CD8-positive, alpha-beta memory T cell (primary cell): ENCODE data around the gene DBH. TPM values are rescaled to one million over a fixed set of nuclear protein-coding genes. Genes with fewer than 3 reads are reported as not detected.

ENCODE experiments used
- CTCF ChIA-PET: fragments of 350-600 bp; sonication (Branson Sonifier 250); formaldehyde crosslinking; loops from one replicate; lab custom pipeline; 2021; ENCODE audit warnings: antibody characterized with exemption; lab: Charles Lee
- POLR2A ChIA-PET: fragments of 350-600 bp; sonication (Branson Sonifier 250); formaldehyde crosslinking; loops from one replicate; lab custom pipeline; 2021; ENCODE audit warnings: antibody characterized with exemption; lab: Charles Lee
- DNase-seq, 5 donors: peaks; one replicate each; pipeline versions ENCODE4 v3.0.0 to v3.0.0-alpha.2; 2020 to 2022; ENCODE audit warnings: mixed read lengths in 1 of 5
- H3K27ac ChIP-seq: one replicate; pipeline ENCODE4 v1.7.0; 2013; ENCODE audit warnings: low read depth, mild to moderate bottlenecking, low read length, moderate library complexity
- H3K27me3 ChIP-seq: 2 replicates; pipeline ENCODE4 v1.7.0; 2013; ENCODE audit warnings: low read length, mild to moderate bottlenecking; ENCODE audit not compliant: insufficient read depth, poor library complexity, severe bottlenecking
- H3K36me3 ChIP-seq: 2 replicates; pipeline ENCODE4 v1.7.0; 2013; ENCODE audit warnings: mild to moderate bottlenecking, low read length, moderate library complexity; ENCODE audit not compliant: insufficient read depth
- H3K4me1 ChIP-seq: 2 replicates; pipeline ENCODE4 v1.7.0; 2013; ENCODE audit warnings: mild to moderate bottlenecking, low read length, moderate library complexity; ENCODE audit not compliant: insufficient read depth
- H3K4me3 ChIP-seq: 2 replicates; pipeline ENCODE4 v1.7.0; 2013; ENCODE audit warnings: mild to moderate bottlenecking, low read length
- H3K9me3 ChIP-seq: 2 replicates; pipeline ENCODE4 v1.7.0; 2013; ENCODE audit warnings: mild to moderate bottlenecking, low read length
- H3K27ac Mint-ChIP-seq, 8 donors: one replicate each; pipeline ENCODE4 v1.8.0; 2020 to 2021; ENCODE audit warnings: mixed read lengths in 8 of 8, mild to moderate bottlenecking in 6 of 8, inconsistent platforms in 3 of 8, moderate library complexity in 3 of 8
- H3K27me3 Mint-ChIP-seq, 2 donors: one replicate each; pipeline ENCODE4 v1.8.0; 2020 to 2021; ENCODE audit warnings: mixed read lengths in 2 of 2, mild to moderate bottlenecking in 1 of 2, moderate library complexity in 1 of 2
- H3K36me3 Mint-ChIP-seq, 3 donors: one replicate each; pipeline ENCODE4 v1.8.0; 2020 to 2021; ENCODE audit warnings: mixed read lengths in 3 of 3, inconsistent platforms in 1 of 3, mild to moderate bottlenecking in 1 of 3
- H3K4me1 Mint-ChIP-seq, 3 donors: one replicate each; pipeline ENCODE4 v1.8.0; 2020 to 2021; ENCODE audit warnings: mixed read lengths in 3 of 3, inconsistent platforms in 1 of 3, mild to moderate bottlenecking in 1 of 3
- H3K4me3 Mint-ChIP-seq, 7 donors: one replicate each; pipeline ENCODE4 v1.8.0; 2020 to 2021; ENCODE audit warnings: mixed read lengths in 7 of 7, mild to moderate bottlenecking in 6 of 7, moderate library complexity in 4 of 7, inconsistent platforms in 2 of 7
- H3K9me3 Mint-ChIP-seq, 5 donors: one replicate each; pipeline ENCODE4 v1.8.0; 2020 to 2022; ENCODE audit warnings: mixed read lengths in 5 of 5, mild to moderate bottlenecking in 3 of 5, moderate library complexity in 2 of 5, inconsistent platforms in 1 of 5
- polyA plus RNA-seq: library from polyadenylated mRNA; unstranded; fragments of 300-500 nt; fragmentation: Illumina TruSeq; gene quantifications from one replicate; pipeline ENCODE4 v1.2.3, GENCODE V29; 2021
- total RNA-seq, 2 experiments: library from RNA; stranded (reverse); gene quantifications; one replicate each; pipeline ENCODE4 v1.2.3, GENCODE V29; 2021

DBH gene
- total and polyA plus RNA-seq, 3 experiments from 2014 or later = not detected

DNA sequence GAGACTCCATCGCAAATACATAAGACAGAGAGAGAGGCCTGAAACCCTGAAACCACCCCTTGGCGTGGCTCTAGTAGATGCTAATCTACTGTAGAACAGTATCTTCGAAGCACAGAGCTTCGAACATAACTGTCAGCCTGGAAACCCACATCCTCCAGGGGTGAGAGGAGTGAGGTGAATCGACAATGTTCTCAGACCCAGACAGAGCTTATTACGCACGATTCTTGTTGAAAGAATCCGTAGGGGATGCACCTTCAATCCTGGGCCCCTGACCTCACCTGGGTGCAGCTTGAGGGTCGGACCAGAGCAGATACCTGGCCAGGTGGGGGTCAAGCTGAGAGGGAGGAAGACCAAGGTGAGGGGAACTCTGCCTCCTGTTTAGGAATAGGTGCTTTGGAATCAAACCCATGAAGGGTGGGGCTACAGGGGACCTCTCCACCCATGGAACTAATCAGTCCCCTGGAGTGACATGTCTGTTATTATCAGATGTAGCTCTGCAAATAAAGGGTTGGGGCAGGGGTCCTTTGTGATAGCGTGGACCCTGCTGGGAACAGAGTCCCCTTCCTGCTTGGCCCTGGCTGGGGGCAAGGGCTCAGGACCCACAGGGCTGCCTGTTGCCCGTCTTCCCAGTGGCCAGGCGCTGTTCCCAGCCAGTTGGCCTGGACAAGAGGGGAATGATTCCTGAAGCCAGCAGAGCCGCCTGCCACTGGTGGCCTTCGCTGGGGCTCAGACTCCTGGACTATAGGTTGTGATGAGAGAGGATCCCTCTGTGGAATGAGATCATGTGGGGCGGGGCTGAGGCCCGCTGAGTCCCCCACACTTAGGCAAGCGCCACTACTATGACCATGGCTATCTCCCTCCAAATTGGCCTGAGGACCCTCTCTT, 41.2 kb downstream of the DBH start:
- DNase-seq = peak; percentile 39 to 88 (median 79)
- Mint-ChIP-seq H3K4me1 (peaks cover 35 to 53% (median 35%) of the 10 kb centered on the region in 3 donors), H3K9me3 (no peaks in the 10 kb centered on the region), H3K36me3 (no peaks in the 10 kb centered on the region), H3K4me3 (peak overlapping the region; percentile 1 to 81 (median 19)), H3K27me3 (no peaks in the 10 kb centered on the region), H3K27ac (peak overlapping the region; percentile 87 to 100 (median 98))
- peak overlapping the region; percentile 84 for H3K27ac ChIP-seq
- no peaks in the 10 kb centered on the region for H3K36me3 ChIP-seq
- CTCF ChIA-PET = interaction anchor here (0.9 to 1.1 kb wide), 4 partner anchors 13 to 25 kb away, joined by 3 to 4 read pairs (median 4); no protein-coding TSS in a partner anchor
- peak overlapping the region; percentile 11 for H3K4me3 ChIP-seq
- POLR2A ChIA-PET = interaction anchor here (0.7 to 1.0 kb wide), 2 partner anchors 11 to 25 kb away, joined by 3 read pairs; no protein-coding TSS in a partner anchor
- no peaks in the 10 kb centered on the region for H3K27me3 ChIP-seq
- H3K9me3 ChIP-seq = no peaks in the 10 kb centered on the region
- peaks cover 37% of the 10 kb centered on the region for H3K4me1 ChIP-seq

- Histone ChIP-seq H3K27me3 (no peaks in the 10 kb centered on the region), H3K4me3 (no peak overlapping the region), H3K9me3 (no peaks in the 10 kb centered on the region), H3K36me3 (no peaks in the 10 kb centered on the region), H3K4me1 (peaks cover 54% of the 10 kb centered on the region), H3K27ac (no peak overlapping the region)
- CTCF ChIA-PET = interaction anchor here (1.0 kb wide), 1 partner anchor 36 kb away, joined by 3 read pairs; no protein-coding TSS in a partner anchor
- Mint-ChIP-seq H3K9me3 (no peaks in the 10 kb centered on the region), H3K27me3 (no peaks in the 10 kb centered on the region), H3K36me3 (no peaks in the 10 kb centered on the region), H3K27ac (peak overlapping the region; percentile 72 to 100 (median 94)), H3K4me3 (no peak overlapping the region), H3K4me1 (peaks cover 43 to 69% (median 43%) of the 10 kb centered on the region in 3 donors)
- POLR2A ChIA-PET = no interaction called here
- DNase-seq = peak in 1 of 5 donors; percentile 29
These were observed 42.9 kb downstream of the DBH start for GRCh38 chr9:133679056-133679455.

DNA sequence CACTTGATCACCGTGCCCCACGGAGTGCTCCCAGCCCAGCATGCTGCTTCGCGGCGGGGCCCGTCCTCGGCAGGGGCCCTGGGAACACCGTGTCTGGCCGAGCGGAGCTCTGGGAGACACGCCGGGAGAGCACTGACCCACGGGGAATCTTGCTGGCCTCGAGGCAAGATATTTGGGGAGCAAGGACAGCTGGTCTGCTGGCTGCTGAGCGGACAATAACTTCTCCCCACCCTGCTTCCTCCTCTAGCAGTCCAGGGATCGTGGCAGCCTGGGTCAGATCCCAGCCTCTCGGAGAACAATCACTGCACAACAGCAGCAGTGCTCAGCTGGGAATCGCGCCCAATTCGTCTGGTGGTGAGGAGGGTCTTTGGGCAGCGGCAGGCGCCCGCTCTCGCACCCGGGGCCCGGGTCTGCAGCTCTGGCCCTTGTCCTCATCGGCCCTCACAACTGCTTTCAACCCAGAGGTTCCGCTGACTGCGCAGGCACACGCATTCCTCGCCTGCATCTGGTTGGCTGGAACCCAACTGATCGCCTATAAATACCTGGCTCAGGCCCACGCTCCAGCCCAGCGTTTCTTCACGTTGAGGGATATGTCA, 43.4 kb downstream of the DBH start:
- Mint-ChIP-seq H3K36me3 (no peaks in the 10 kb centered on the region), H3K27ac (peak overlapping the region in 5 of 8 donors; percentile 21 to 100 (median 90)), H3K27me3 (peaks cover 0 to 1% of the 10 kb centered on the region in 2 donors), H3K9me3 (no peaks in the 10 kb centered on the region), H3K4me3 (no peak overlapping the region), H3K4me1 (peaks cover 46 to 71% (median 47%) of the 10 kb centered on the region in 3 donors)
- Histone ChIP-seq H3K4me1 (peaks cover 59% of the 10 kb centered on the region), H3K27ac (no peak overlapping the region), H3K9me3 (no peaks in the 10 kb centered on the region), H3K4me3 (no peak overlapping the region), H3K27me3 (no peaks in the 10 kb centered on the region), H3K36me3 (no peaks in the 10 kb centered on the region)
- DNase-seq = peak in 1 of 5 donors; percentile 39
- CTCF ChIA-PET = interaction anchor here (1.0 kb wide), 1 partner anchor 36 kb away, joined by 3 read pairs; no protein-coding TSS in a partner anchor
- POLR2A ChIA-PET = no interaction called here

DNA sequence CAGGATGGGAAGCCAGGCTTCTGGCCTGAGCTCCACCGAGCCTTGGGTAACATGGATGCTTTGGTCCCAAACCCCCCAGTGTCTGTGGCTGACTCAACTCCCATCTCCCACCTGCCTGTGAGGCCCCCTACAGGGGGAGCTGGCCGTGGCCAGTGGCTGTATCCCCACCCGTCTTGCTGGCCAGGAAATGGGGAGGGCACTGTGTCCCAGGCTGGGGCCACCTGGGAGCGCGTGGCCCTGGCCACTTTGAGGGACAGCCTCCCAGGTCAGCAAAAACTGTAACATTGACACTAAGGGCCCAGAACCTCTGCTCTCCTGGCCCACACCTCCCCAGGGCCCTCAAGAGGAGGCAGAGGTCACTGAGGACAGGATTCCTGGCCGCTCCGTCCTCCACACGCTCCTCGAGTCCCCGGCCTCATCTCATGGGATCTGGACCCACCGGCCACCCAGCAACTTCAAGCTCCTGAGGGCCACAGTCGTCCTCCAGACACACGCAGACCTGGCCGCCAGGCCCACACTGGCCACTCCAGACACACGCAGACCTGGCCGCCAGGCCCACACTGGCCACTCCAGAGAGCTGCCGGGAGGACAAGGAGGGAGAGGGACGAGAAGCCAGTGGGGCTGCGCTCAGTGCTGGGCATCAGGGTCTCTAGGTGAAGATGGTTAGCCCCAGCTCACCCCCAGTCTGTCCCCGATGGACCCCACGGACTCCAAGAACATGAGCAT, 44.2 kb downstream of the DBH start:
- Mint-ChIP-seq H3K4me1 (peaks cover 44 to 72% (median 44%) of the 10 kb centered on the region in 3 donors), H3K36me3 (no peaks in the 10 kb centered on the region), H3K27me3 (peaks cover 0 to 1% of the 10 kb centered on the region in 2 donors), H3K27ac (peak overlapping the region in 6 of 8 donors; percentile 63 to 100 (median 87)), H3K4me3 (no peak overlapping the region), H3K9me3 (no peaks in the 10 kb centered on the region)
- Histone ChIP-seq H3K27ac (no peak overlapping the region), H3K36me3 (no peaks in the 10 kb centered on the region), H3K9me3 (no peaks in the 10 kb centered on the region), H3K27me3 (no peaks in the 10 kb centered on the region), H3K4me1 (peaks cover 66% of the 10 kb centered on the region), H3K4me3 (no peak overlapping the region)
- ChIA-PET POLR2A (no interaction called here), CTCF (no interaction called here)
- peak in 1 of 5 donors; percentile 43 for DNase-seq

DNA sequence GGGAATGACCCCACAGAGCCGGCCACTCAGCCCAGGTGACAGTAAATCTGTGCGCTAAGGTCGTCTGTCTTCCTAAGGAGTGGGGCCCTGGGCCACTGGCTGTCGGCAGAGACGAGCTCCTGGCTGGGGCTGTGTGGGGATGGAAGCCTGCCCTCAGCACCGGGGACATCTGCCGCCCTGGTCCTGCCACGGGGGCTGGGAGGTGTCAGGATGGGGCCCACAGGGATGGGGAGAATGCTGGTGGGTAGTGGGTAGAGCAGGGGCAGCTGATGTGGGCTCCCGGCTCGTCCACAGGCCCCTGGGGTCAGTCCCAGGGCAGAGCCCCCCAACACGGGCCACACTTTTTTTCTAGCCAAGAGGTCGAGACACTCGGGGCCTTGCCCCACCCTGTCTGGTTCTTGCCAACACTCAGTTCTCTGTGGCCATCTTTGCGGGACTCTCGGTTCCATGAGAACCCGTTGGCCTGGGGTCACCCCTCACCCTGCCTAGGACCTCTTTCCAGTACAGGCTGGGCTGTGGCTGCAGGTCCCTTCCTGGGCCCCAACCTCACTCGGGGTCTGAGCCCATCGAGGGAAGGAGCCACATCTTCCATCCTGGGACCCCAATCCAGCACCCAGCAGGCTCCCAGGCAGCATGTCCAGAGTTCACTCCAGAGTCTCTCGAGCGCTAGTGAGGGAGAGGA, 45.0 kb downstream of the DBH start:
- H3K36me3 ChIP-seq = no peaks in the 10 kb centered on the region
- Mint-ChIP-seq H3K27ac (peak overlapping the region in 5 of 8 donors; percentile 41 to 98 (median 71)), H3K27me3 (peaks cover 0 to 1% of the 10 kb centered on the region in 2 donors), H3K4me3 (peak overlapping the region in 1 of 7 donors; percentile 51), H3K4me1 (peaks cover 37 to 65% (median 42%) of the 10 kb centered on the region in 3 donors), H3K9me3 (no peaks in the 10 kb centered on the region), H3K36me3 (no peaks in the 10 kb centered on the region)
- no peaks in the 10 kb centered on the region for H3K27me3 ChIP-seq
- no peaks in the 10 kb centered on the region for H3K9me3 ChIP-seq
- H3K27ac ChIP-seq = no peak overlapping the region
- CTCF ChIA-PET = no interaction called here
- H3K4me1 ChIP-seq = peaks cover 62% of the 10 kb centered on the region
- POLR2A ChIA-PET = no interaction called here
- no peak overlapping the region for H3K4me3 ChIP-seq
- DNase-seq = peak in 1 of 5 donors; percentile 50

DNA sequence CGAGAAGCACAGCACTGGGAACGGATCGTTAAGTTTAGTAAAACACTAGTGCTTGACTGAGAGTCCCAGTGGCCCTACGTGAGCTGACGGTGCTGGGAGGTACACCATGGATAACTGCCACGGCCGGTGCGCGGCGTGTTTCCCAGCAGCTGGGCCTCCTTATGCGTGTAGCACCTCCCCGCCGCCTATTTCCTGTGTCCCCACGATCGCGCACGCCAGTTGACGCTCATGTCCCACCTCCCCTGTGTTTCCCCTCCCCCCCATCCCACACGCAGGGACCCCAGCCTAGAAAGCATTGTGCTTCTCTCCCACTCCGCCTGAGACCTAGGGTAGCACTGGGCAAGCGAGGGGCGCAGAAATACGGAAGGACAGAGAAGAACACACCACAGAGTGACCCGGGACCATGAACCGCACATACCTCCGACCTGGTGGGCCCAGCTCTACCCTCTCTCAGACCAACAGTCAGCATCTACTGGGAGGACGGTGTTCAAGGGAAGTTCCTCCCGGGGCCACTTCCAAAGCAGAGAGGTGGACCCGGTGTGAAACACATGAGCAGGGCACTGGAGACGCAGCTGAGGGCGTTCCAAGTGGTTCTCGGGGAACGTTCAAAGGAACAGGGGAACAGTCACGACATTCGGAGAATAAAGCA, 45.6 kb downstream of the DBH start:
- H3K4me1 Mint-ChIP-seq = peaks cover 30 to 59% (median 36%) of the 10 kb centered on the region in 3 donors
- POLR2A ChIA-PET = no interaction called here
- peak overlapping the region in 7 of 8 donors; percentile 17 to 98 (median 81) for H3K27ac Mint-ChIP-seq

More for the DNA sequence above, 45.6 kb downstream of the DBH start:
- Mint-ChIP-seq H3K27me3 (peaks cover 0 to 1% of the 10 kb centered on the region in 2 donors), H3K4me3 (peak overlapping the region in 1 of 7 donors; percentile 66), H3K36me3 (no peaks in the 10 kb centered on the region), H3K9me3 (no peaks in the 10 kb centered on the region)
- CTCF ChIA-PET = no interaction called here
- DNase-seq = peak in 1 of 5 donors; percentile 47
- Histone ChIP-seq H3K4me3 (no peak overlapping the region), H3K4me1 (peaks cover 55% of the 10 kb centered on the region), H3K27ac (no peak overlapping the region), H3K27me3 (no peaks in the 10 kb centered on the region), H3K9me3 (no peaks in the 10 kb centered on the region), H3K36me3 (no peaks in the 10 kb centered on the region)
